Astrocyte of the spinal cord (primary cell): ENCODE data around the gene LIN37.

Experiments used
- DNase-seq: peaks from one replicate; pipeline ENCODE4 v3.0.0; 2011; ENCODE audit warnings: low read depth, low spot score
- H3K4me3 ChIP-seq: 2 replicates; pipeline ENCODE4 v1.5.1; 2011; ENCODE audit warnings: low read depth, mild to moderate bottlenecking, low read length, moderate library complexity
- in situ Hi-C: cut with HindIII; loops from 2 replicates; pipeline ENCODE4 v1.10.0; 2017; ENCODE audit warnings: low sequenced_read_pairs
- TF ChIP-seq, protein P1 (sequence below): IDR thresholded peaks from 2 replicates; pipeline ENCODE4 v1.5.1; 2012; ENCODE audit warnings: low read depth, mild to moderate bottlenecking, low read length, inconsistent platforms

The LIN37 gene, protein sequence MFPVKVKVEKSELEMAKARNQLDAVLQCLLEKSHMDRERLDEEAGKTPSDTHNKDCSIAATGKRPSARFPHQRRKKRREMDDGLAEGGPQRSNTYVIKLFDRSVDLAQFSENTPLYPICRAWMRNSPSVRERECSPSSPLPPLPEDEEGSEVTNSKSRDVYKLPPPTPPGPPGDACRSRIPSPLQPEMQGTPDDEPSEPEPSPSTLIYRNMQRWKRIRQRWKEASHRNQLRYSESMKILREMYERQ

DNA sequence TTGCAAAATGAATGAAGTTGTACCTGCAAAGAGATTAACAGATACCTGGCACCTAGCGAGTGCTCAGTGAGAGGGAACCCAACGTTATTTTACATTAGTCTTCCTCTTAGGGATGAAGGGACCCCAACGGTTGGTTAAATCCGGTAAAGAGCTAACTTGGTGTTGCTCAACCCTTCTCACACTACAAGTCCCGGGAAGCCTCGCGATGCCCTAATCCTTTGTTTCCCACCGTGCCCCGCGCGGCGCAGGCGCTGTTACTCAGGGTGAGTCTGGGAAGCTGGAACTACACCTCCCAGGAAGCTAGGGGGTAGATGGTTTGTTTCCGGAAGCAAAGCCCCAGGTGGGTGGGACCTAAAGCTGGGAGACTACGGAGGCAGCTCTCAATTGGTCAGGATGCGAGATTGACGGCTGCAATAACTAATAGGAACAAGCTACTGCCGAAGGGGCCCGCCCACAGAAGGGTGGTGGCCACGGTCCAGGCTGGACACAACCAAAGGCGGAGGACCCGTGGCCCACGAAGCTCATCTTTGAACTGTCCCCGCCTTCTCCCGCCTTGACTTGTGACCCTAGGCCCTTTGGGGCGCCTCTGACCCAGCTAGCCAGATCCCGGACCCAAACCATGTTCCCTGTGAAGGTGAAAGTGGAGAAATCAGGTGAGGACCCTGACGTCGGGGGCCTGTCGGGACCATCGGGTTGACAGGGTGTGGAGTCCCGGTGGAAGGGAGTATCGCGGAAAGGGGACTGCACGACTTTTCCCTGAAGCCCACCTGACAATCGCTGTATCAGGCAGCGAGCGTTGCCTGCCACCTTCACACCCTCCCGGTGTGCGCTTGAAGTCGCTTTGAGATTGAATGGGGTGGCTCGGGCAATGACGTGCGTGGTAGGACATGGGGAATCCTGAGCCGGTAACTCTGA lies at the start of gene LIN37:
Gene LIN37 (plus strand): TSS at position 471 of the 915 bp plus-strand sequence. CDS start 149 bp downstream, at position 620.
- TF ChIP-seq, protein P1, sequence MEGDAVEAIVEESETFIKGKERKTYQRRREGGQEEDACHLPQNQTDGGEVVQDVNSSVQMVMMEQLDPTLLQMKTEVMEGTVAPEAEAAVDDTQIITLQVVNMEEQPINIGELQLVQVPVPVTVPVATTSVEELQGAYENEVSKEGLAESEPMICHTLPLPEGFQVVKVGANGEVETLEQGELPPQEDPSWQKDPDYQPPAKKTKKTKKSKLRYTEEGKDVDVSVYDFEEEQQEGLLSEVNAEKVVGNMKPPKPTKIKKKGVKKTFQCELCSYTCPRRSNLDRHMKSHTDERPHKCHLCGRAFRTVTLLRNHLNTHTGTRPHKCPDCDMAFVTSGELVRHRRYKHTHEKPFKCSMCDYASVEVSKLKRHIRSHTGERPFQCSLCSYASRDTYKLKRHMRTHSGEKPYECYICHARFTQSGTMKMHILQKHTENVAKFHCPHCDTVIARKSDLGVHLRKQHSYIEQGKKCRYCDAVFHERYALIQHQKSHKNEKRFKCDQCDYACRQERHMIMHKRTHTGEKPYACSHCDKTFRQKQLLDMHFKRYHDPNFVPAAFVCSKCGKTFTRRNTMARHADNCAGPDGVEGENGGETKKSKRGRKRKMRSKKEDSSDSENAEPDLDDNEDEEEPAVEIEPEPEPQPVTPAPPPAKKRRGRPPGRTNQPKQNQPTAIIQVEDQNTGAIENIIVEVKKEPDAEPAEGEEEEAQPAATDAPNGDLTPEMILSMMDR, result no peak
- peak within 1 kb of the TSS; percentile 100 for H3K4me3 ChIP-seq
- in situ Hi-C loops, result no loop called here
- peak; percentile 100 for DNase-seq

DNA sequence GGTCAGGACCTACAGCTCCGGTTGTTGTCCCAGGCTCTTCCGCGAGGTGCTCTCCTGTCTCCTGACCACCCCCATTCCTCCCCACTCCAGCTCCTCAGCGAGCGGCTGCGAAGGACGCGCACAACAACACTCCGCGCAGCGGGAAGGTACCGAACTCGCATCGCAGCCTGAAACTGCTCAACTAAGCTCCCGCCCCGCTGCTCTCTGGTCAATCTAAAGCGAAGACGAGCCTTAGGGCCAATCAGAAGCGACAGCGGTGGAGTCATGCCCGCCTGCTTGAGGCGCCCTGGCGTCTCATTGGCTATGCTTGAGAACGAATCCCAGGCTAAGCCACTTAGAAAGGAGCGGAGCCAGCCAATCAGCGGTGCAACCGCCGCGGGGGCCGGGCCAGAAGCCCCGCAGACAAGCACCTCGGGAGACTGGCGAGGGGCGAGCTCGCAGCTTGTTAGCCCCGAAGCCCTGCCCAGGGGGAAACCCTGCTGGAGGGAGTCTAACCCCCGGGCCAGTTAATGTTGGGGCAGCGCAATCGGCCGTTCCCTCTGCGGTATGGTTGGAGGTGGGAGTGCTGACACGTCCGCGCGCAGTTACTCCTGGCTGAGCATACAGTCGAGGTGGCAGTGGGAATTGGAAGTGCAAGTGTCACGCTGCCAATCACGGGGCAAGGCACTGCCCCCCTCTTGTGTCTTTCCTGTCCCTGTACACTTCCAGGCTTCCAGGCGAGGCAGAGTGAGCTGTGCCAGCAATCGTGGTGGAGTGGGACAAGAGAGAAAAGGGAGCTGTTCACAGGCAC lies 46.0 kb upstream of the LIN37 start:
- TF ChIP-seq, protein P1, result no peak
- DNase-seq, result peak; percentile 98
- in situ Hi-C loops, result no loop called here
- peak overlapping the region; percentile 54 for H3K4me3 ChIP-seq

DNA sequence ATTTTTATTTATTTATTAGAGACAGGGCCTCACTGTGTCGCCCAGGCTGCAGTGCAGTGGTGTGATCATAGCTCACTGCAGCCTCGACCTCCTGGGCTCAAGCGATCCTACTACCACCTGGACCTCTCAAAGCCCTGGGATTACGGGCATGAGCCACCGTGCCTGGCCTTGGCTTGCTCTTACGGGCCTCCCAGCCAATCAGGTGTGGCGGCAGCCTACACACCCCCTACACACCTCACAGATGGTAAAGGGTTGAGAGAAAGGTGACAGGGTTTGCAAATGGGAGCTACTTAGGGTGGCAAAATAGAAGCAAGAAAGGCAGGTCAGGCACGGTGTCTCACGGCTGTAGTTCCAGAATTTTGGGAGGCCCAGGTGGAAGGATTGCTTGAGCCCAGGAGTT lies 45.0 kb upstream of the LIN37 start:
- H3K4me3 ChIP-seq, result no peak overlapping the region

DNA sequence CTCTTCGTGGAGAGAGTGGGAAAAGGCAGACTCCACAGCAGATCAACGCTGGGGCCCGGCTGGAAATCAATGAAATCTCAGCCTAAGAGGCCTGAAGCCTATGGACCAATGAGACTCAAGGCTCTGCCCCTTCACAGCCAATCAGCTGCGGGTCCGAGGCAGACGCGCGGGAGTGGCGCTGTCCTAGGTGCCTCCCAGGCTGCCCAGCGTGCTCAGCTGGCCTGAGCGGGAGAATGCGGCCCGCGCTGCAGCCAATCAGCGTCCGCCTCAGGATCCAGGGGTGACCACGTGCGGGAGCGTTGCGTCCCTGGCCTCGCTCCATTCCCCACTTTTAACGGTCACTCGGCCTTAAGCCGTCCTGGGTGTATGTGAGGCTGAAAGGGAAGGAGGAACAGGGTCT lies 44.2 kb upstream of the LIN37 start, which contains the start of gene ZBTB32:
Gene ZBTB32 (plus strand): TSS at position 341 of the 400 bp plus-strand sequence. CDS start 10,069 bp downstream, outside the sequence.
- in situ Hi-C loops, result no loop called here
- no peak within 1 kb of the TSS for H3K4me3 ChIP-seq
- TF ChIP-seq, protein P1, result no peak
- DNase-seq, result peak; percentile 52

More for the DNA sequence above, 45.0 kb upstream of the LIN37 start:
- TF ChIP-seq, protein P1, result no peak
- in situ Hi-C loops, result no loop called here
- no peak for DNase-seq

DNA sequence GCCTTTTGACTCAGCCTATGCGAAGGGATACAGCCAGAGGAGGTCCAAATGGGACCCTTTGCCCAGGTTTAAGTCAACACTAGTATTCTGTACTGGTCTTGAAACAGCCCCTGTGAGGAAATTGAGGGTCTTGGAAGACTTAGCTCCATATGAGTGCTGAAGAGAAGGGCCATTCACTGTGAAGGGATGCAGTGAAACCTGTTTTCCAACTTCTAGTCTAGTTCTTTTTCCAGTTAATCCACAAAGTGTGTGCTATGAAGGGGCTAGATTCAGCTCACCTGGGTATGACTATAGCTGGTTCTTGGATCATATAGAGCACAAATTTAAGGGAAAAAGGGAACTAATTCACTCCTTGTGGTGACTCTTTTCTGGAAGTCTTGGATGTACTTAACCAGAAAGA lies 40.0 kb upstream of the LIN37 start:
- no peak overlapping the region for H3K4me3 ChIP-seq
- in situ Hi-C loops, result no loop called here
- DNase-seq, result no peak
- TF ChIP-seq, protein P1, result no peak
